AG09309 (cell line): ENCODE results near the gene MAP4.

Experiments
- DNase-seq: peaks from one replicate; pipeline ENCODE4 v3.0.0-alpha.2; 2010; ENCODE audit warnings: low read depth
- H3K4me3 ChIP-seq: 2 replicates; pipeline ENCODE4 v1.5.1; 2011; ENCODE audit warnings: mild to moderate bottlenecking, low read depth, low read length, moderate library complexity; ENCODE audit not compliant: control insufficient read depth
- TF ChIP-seq, protein P1 (sequence below): IDR thresholded peaks from 2 replicates; pipeline ENCODE4 v1.5.1; 2011; ENCODE audit warnings: mild to moderate bottlenecking, low read depth, low read length, inconsistent platforms; ENCODE audit not compliant: insufficient read depth, control insufficient read depth; ENCODE audit errors: missing control alignments

Gene MAP4

DNA sequence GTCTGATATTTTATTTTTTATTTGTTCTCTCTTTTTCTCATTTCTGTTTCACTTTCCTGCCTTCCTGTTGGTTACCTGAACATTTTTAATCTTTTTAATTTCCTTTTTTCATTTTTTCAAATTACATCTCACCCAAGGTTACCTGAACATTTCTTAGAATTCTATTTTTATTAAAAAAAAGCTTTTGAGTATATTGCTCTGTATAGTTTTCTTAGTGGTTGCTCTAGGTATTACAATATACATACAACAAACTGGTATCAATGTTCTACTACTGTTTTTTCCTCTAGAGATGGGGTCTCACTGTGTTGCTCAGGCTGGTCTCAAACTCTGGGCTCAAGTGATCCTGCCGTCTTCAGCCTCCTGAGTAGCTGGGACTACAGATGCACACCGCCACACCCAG lies 133.9 kb downstream of the MAP4 start:
- no peak for DNase-seq
- TF ChIP-seq, protein P1, sequence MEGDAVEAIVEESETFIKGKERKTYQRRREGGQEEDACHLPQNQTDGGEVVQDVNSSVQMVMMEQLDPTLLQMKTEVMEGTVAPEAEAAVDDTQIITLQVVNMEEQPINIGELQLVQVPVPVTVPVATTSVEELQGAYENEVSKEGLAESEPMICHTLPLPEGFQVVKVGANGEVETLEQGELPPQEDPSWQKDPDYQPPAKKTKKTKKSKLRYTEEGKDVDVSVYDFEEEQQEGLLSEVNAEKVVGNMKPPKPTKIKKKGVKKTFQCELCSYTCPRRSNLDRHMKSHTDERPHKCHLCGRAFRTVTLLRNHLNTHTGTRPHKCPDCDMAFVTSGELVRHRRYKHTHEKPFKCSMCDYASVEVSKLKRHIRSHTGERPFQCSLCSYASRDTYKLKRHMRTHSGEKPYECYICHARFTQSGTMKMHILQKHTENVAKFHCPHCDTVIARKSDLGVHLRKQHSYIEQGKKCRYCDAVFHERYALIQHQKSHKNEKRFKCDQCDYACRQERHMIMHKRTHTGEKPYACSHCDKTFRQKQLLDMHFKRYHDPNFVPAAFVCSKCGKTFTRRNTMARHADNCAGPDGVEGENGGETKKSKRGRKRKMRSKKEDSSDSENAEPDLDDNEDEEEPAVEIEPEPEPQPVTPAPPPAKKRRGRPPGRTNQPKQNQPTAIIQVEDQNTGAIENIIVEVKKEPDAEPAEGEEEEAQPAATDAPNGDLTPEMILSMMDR: no peak
- H3K4me3 ChIP-seq: no peak overlapping the region

- TF ChIP-seq, protein P1: no peak
- H3K4me3 ChIP-seq: no peak overlapping the region
- no peak for DNase-seq
Observed at GRCh38 chr3:47877719-47878118, 138.5 kb downstream of the MAP4 start.

DNA sequence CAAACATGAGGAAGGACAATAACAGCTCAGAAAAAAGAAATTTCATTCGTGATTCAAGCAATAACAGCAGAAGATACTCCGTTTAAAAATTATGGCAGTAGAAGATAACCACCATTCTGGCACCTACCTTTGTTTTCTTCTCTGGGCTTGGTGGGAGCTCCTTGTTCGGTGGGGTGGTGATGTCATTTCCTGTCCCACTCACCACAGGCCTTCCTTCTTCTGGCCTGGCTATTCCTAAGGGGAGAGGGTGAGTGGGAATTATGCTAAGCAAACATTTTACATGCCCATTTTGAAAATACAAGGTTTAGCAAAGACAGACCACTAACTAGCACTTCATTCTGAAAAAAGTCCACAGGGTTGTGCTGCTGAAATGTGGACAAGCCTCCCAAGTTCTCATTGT lies 138.9 kb downstream of the MAP4 start:
- no peak for DNase-seq
- TF ChIP-seq, protein P1: no peak
- no peak overlapping the region for H3K4me3 ChIP-seq

DNA sequence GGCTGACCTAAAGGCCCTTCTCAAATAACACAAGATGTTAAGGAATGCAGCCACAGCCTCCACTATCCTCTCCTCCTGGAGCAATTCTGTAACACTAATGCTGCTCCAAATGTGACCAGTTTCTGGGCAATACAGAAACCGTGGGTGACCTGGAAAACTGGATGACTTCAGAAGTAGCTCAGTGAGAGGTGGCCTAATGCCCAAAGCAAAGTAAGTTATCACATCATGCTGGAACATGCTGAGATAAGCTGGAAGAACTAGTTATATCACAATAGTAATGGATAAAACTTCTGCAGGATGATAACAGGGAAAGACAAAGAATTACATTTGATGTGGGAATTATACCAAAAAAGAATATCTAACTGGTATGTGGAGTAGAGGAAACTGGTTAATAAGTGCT lies 141.3 kb downstream of the MAP4 start:
- TF ChIP-seq, protein P1: no peak
- no peak overlapping the region for H3K4me3 ChIP-seq
- no peak for DNase-seq

GRCh38 chr3:47874438-47874837 lies 141.8 kb downstream of the MAP4 start:
- no peak overlapping the region for H3K4me3 ChIP-seq
- TF ChIP-seq, protein P1: no peak

GRCh38 chr3:47872916-47873315 lies 143.3 kb downstream of the MAP4 start:
- no peak overlapping the region for H3K4me3 ChIP-seq
- DNase-seq: no peak
- TF ChIP-seq, protein P1: no peak

More at GRCh38 chr3:47874438-47874837, 141.8 kb downstream of the MAP4 start:
- DNase-seq: no peak

- DNase-seq: no peak
- H3K4me3 ChIP-seq: no peak overlapping the region
- TF ChIP-seq, protein P1: no peak
Observed at GRCh38 chr3:47871389-47871788, 144.8 kb downstream of the MAP4 start.
